GM10248 (cell line): ENCODE results near the gene CACNA1E.

Experiments
- CTCF ChIA-PET: fragments of 300-600 bp; sonication (Branson Sonifier 250); formaldehyde crosslinking; extraction: SDS; loops from one replicate; lab custom pipeline; 2021; ENCODE audit warnings: antibody characterized with exemption; lab: Yijun Ruan, JAX
- POLR2A ChIA-PET: fragments of 350-650 bp; sonication (Branson Sonifier 250); formaldehyde crosslinking; extraction: SDS; loops from one replicate; lab custom pipeline; 2020; ENCODE audit warnings: antibody characterized with exemption; lab: Yijun Ruan, JAX
- DNase-seq: peaks from one replicate; pipeline ENCODE4 v3.0.0; 2012; ENCODE audit errors: extremely low spot score
- TF ChIP-seq, protein P1 (sequence below): IDR thresholded peaks from 2 replicates; pipeline ENCODE4 v1.5.1; 2012; ENCODE audit warnings: mild to moderate bottlenecking, low read depth; ENCODE audit errors: extremely low read depth, missing control alignments, control extremely low read depth

Gene CACNA1E

GRCh38 chr1:181793831-181794230 lies 310.5 kb downstream of the CACNA1E start:
- ChIA-PET CTCF (interaction anchor here (1.1 kb wide), 1 partner anchor 287 kb away, joined by 3 read pairs; no protein-coding TSS in a partner anchor), POLR2A (no interaction called here)
- DNase-seq, result no peak
- TF ChIP-seq, protein P1, sequence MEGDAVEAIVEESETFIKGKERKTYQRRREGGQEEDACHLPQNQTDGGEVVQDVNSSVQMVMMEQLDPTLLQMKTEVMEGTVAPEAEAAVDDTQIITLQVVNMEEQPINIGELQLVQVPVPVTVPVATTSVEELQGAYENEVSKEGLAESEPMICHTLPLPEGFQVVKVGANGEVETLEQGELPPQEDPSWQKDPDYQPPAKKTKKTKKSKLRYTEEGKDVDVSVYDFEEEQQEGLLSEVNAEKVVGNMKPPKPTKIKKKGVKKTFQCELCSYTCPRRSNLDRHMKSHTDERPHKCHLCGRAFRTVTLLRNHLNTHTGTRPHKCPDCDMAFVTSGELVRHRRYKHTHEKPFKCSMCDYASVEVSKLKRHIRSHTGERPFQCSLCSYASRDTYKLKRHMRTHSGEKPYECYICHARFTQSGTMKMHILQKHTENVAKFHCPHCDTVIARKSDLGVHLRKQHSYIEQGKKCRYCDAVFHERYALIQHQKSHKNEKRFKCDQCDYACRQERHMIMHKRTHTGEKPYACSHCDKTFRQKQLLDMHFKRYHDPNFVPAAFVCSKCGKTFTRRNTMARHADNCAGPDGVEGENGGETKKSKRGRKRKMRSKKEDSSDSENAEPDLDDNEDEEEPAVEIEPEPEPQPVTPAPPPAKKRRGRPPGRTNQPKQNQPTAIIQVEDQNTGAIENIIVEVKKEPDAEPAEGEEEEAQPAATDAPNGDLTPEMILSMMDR, result no peak

GRCh38 chr1:181794332-181794731 lies 311.0 kb downstream of the CACNA1E start:
- no peak for DNase-seq
- TF ChIP-seq, protein P1, result no peak
- ChIA-PET POLR2A (no interaction called here), CTCF (interaction anchor here (1.1 kb wide), 1 partner anchor 286 kb away, joined by 3 read pairs; no protein-coding TSS in a partner anchor)

GRCh38 chr1:181798191-181798926 lies 315.0 kb downstream of the CACNA1E start:
- ChIA-PET POLR2A (no interaction called here), CTCF (no interaction called here)
- TF ChIP-seq, protein P1, result no peak
- no peak for DNase-seq

DNA sequence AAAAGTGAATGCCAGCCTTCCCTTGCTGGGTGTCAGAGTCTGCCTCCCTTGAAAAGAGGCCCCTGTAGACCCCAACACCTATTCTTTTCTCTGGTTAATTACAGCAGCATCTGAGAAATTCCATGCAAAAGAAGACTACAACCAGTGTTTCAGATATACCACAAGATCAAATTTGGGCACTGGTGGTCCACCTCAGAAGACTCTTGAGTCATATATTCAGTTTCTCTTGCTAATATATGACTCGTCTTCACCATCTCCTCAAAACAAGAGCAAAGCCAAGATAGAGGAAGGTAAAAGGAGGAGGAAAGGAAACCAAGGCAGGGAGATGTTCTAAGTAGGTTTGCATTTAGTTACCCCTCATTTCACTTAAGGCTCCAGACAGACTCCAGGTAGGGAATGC lies 318.3 kb downstream of the CACNA1E start:
- TF ChIP-seq, protein P1, result no peak
- ChIA-PET CTCF (interaction anchor here (1.2 kb wide), 1 partner anchor 47 kb away, joined by 3 read pairs; no protein-coding TSS in a partner anchor), POLR2A (no interaction called here)
- no peak for DNase-seq

DNA sequence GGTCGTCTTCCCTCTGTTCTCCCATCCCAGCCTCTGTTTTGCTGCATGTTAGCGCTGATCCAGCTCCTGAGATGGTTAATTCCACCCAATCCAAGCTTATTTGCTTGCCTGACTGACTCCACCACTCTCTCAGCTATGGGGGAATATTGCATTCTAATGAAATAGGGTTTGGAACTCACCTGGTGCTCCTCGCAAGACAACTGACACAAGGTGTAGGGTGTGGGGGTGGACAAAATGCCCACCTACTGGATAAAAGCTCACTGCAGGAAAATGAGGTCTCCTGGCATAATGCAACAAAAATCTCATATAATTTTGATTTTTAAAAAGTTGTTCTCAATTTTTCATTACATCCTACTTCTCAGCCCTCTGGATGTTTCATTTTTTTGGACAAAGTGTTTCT lies 319.1 kb downstream of the CACNA1E start:
- DNase-seq, result no peak
- TF ChIP-seq, protein P1, result no peak
- ChIA-PET CTCF (interaction anchor here (1.2 to 1.5 kb wide), 2 partner anchors 48 to 134 kb away, joined by 3 to 7 read pairs; no protein-coding TSS in a partner anchor), POLR2A (no interaction called here)

GRCh38 chr1:181803421-181803820 lies 320.1 kb downstream of the CACNA1E start:
- POLR2A ChIA-PET, result no interaction called here
- CTCF ChIA-PET, result interaction anchor here (0.8 to 1.5 kb wide), 2 partner anchors 116 to 133 kb away, joined by 3 to 7 read pairs; no protein-coding TSS in a partner anchor

More at GRCh38 chr1:181803421-181803820, 320.1 kb downstream of the CACNA1E start:
- TF ChIP-seq, protein P1, result no peak
- no peak for DNase-seq
